SJSA1 (cell line): ENCODE data around the gene PRSS27. TPM values are rescaled to one million over a fixed set of nuclear protein-coding genes. Genes with fewer than 3 reads are reported as not detected.

Source experiments
- DNase-seq, 2 experiments: peaks; one replicate each; pipeline ENCODE4 v3.0.0-alpha.2; 2015 to 2020; ENCODE audit warnings: low spot score in 2 of 2, low read depth in 1 of 2
- H3K27ac ChIP-seq: fragments of 250-450 bp; sonication (Bioruptor Pico); 2 replicates; pipeline ENCODE4 v1.5.1; 2020; ENCODE audit warnings: mild to moderate bottlenecking, moderate library complexity
- H3K27me3 ChIP-seq: fragments of 250-450 bp; sonication (Bioruptor Pico); replicated peaks from 2 replicates; pipeline ENCODE4 v1.5.1; 2020; ENCODE audit warnings: mild to moderate bottlenecking, moderate library complexity
- H3K36me3 ChIP-seq: fragments of 250-450 bp; sonication (Bioruptor Pico); 2 replicates; pipeline ENCODE4 v1.5.1; 2020; ENCODE audit warnings: mild to moderate bottlenecking
- H3K4me1 ChIP-seq: fragments of 250-450 bp; sonication (Bioruptor Pico); replicated peaks from 2 replicates; pipeline ENCODE4 v1.6.1; 2021; ENCODE audit warnings: mild to moderate bottlenecking
- H3K4me3 ChIP-seq: fragments of 250-450 bp; sonication (Bioruptor Pico); 2 replicates; pipeline ENCODE4 v1.5.1; 2020; ENCODE audit warnings: mild to moderate bottlenecking
- H3K9me3 ChIP-seq: fragments of 250-450 bp; sonication (Bioruptor Pico); replicated peaks from 2 replicates; pipeline ENCODE4 v1.5.1; 2020; ENCODE audit warnings: mild to moderate bottlenecking
- total RNA-seq: library from RNA; depleted of rRNA; stranded (reverse); fragments of >200 nt; shearing (Covaris generic); gene quantifications from 2 replicates; pipeline ENCODE4 v1.2.3, GENCODE V29; 2014

PRSS27 gene
- total RNA-seq, 1 experiment from 2014 or later: 0.37 TPM

GRCh38 chr16:2744711-2745110 is 24.7 kb upstream of the PRSS27 start:
- no peak for DNase-seq
- H3K27ac ChIP-seq: no peak overlapping the region
- no peaks in the 10 kb centered on the region for H3K36me3 ChIP-seq
- no peaks in the 10 kb centered on the region for H3K27me3 ChIP-seq
- no peak overlapping the region for H3K4me3 ChIP-seq
- H3K9me3 ChIP-seq: no peaks in the 10 kb centered on the region
- no peaks in the 10 kb centered on the region for H3K4me1 ChIP-seq

- H3K4me1 ChIP-seq: no peaks in the 10 kb centered on the region
- no peaks in the 10 kb centered on the region for H3K9me3 ChIP-seq
- no peaks in the 10 kb centered on the region for H3K27me3 ChIP-seq
- H3K36me3 ChIP-seq: no peaks in the 10 kb centered on the region
- no peak overlapping the region for H3K27ac ChIP-seq
- DNase-seq: no peak
- H3K4me3 ChIP-seq: no peak overlapping the region
These were observed 23.2 kb upstream of the PRSS27 start for GRCh38 chr16:2743007-2743810.

- no peak overlapping the region for H3K4me3 ChIP-seq
- H3K9me3 ChIP-seq: no peaks in the 10 kb centered on the region
- H3K27ac ChIP-seq: no peak overlapping the region
- no peak for DNase-seq
- H3K4me1 ChIP-seq: no peaks in the 10 kb centered on the region
- H3K27me3 ChIP-seq: no peaks in the 10 kb centered on the region
- H3K36me3 ChIP-seq: no peaks in the 10 kb centered on the region
These were observed 22.4 kb upstream of the PRSS27 start for GRCh38 chr16:2742323-2743006.

GRCh38 chr16:2741168-2741567 is 21.1 kb upstream of the PRSS27 start:
- no peak for DNase-seq
- H3K4me3 ChIP-seq: no peak overlapping the region
- no peaks in the 10 kb centered on the region for H3K9me3 ChIP-seq
- no peaks in the 10 kb centered on the region for H3K4me1 ChIP-seq
- no peaks in the 10 kb centered on the region for H3K27me3 ChIP-seq
- H3K36me3 ChIP-seq: no peaks in the 10 kb centered on the region
- H3K27ac ChIP-seq: no peak overlapping the region

- H3K4me3 ChIP-seq: no peak overlapping the region
- H3K27me3 ChIP-seq: no peaks in the 10 kb centered on the region
- DNase-seq: no peak
- no peaks in the 10 kb centered on the region for H3K36me3 ChIP-seq
- H3K27ac ChIP-seq: no peak overlapping the region
- H3K9me3 ChIP-seq: no peaks in the 10 kb centered on the region
- no peaks in the 10 kb centered on the region for H3K4me1 ChIP-seq
These were observed 20.5 kb upstream of the PRSS27 start for GRCh38 chr16:2740476-2740875.

- Histone ChIP-seq H3K9me3 (no peaks in the 10 kb centered on the region), H3K4me1 (no peaks in the 10 kb centered on the region), H3K27ac (no peak overlapping the region), H3K36me3 (no peaks in the 10 kb centered on the region), H3K4me3 (no peak overlapping the region), H3K27me3 (no peaks in the 10 kb centered on the region)
- no peak for DNase-seq
These were observed 19.8 kb upstream of the PRSS27 start for GRCh38 chr16:2739625-2740430.

GRCh38 chr16:2738615-2739014 is 18.6 kb upstream of the PRSS27 start:
- no peak for DNase-seq
- Histone ChIP-seq H3K27me3 (no peaks in the 10 kb centered on the region; the same call in 1 of the 2 replicates), H3K4me1 (no peaks in the 10 kb centered on the region), H3K9me3 (no peaks in the 10 kb centered on the region), H3K27ac (no peak overlapping the region), H3K4me3 (no peak overlapping the region), H3K36me3 (no peaks in the 10 kb centered on the region)

- H3K27ac ChIP-seq: no peak overlapping the region
- H3K4me1 ChIP-seq: no peaks in the 10 kb centered on the region
- no peaks in the 10 kb centered on the region for H3K9me3 ChIP-seq
- DNase-seq: no peak
- no peaks in the 10 kb centered on the region for H3K36me3 ChIP-seq
- H3K27me3 ChIP-seq: peaks cover 4% of the 10 kb centered on the region; the same call in 1 of the 2 replicates
- H3K4me3 ChIP-seq: no peak overlapping the region
These were observed 17.9 kb upstream of the PRSS27 start for GRCh38 chr16:2737895-2738418.

- no peaks in the 10 kb centered on the region for H3K4me1 ChIP-seq
- DNase-seq: no peak
These were observed 17.2 kb upstream of the PRSS27 start for GRCh38 chr16:2737238-2737605.

GRCh38 chr16:2736476-2737237 is 16.6 kb upstream of the PRSS27 start:
- no peak overlapping the region for H3K27ac ChIP-seq
- H3K4me3 ChIP-seq: no peak overlapping the region
- no peaks in the 10 kb centered on the region for H3K36me3 ChIP-seq
- H3K27me3 ChIP-seq: peaks cover 5% of the 10 kb centered on the region
- H3K4me1 ChIP-seq: no peaks in the 10 kb centered on the region
- no peak for DNase-seq
- H3K9me3 ChIP-seq: no peaks in the 10 kb centered on the region

More at GRCh38 chr16:2737238-2737605, 17.2 kb upstream of the PRSS27 start:
- no peak overlapping the region for H3K27ac ChIP-seq
- peaks cover 4% of the 10 kb centered on the region; the same call in 1 of the 2 replicates for H3K27me3 ChIP-seq
- H3K9me3 ChIP-seq: no peaks in the 10 kb centered on the region
- no peak overlapping the region for H3K4me3 ChIP-seq
- no peaks in the 10 kb centered on the region for H3K36me3 ChIP-seq

GRCh38 chr16:2734844-2735515 is 15.0 kb upstream of the PRSS27 start:
- Histone ChIP-seq H3K36me3 (no peaks in the 10 kb centered on the region), H3K9me3 (no peaks in the 10 kb centered on the region), H3K27me3 (peaks cover 12% of the 10 kb centered on the region), H3K27ac (no peak overlapping the region), H3K4me1 (no peaks in the 10 kb centered on the region), H3K4me3 (no peak overlapping the region)
- no peak for DNase-seq

- H3K4me1 ChIP-seq: peaks cover 3% of the 10 kb centered on the region; the same call in 1 of the 2 replicates
- no peak overlapping the region for H3K4me3 ChIP-seq
- H3K27me3 ChIP-seq: peaks cover 23% of the 10 kb centered on the region
- H3K36me3 ChIP-seq: no peaks in the 10 kb centered on the region
- DNase-seq: no peak
- no peak overlapping the region for H3K27ac ChIP-seq
- no peaks in the 10 kb centered on the region for H3K9me3 ChIP-seq
These were observed 8.0 kb upstream of the PRSS27 start for GRCh38 chr16:2728034-2728433.

GRCh38 chr16:2726923-2727322 is 6.9 kb upstream of the PRSS27 start:
- H3K9me3 ChIP-seq: no peaks in the 10 kb centered on the region
- DNase-seq: no peak
- H3K4me3 ChIP-seq: no peak overlapping the region
- H3K4me1 ChIP-seq: peaks cover 7% of the 10 kb centered on the region; the same call in 1 of the 2 replicates
- H3K27me3 ChIP-seq: peaks cover 23% of the 10 kb centered on the region
- H3K27ac ChIP-seq: no peak overlapping the region
- H3K36me3 ChIP-seq: no peaks in the 10 kb centered on the region
